SK-N-SH treated with all-trans-retinoic acid at 6 μM for 48 hours (cell line): ENCODE results near the gene NYAP2.
A peak's percentile ranks its signal among the peaks of the same experiment; 100 is the strongest.

Source experiments
- ATAC-seq: fragments of 200-7000 bp; cut with Tn5 transposase; 3 replicates; pipeline ENCODE4 v1.9.1; 2020; ENCODE audit warnings: mild to moderate bottlenecking, moderate library complexity
- BACH2 ChIP-seq: fragments of 250-450 bp; sonication (Bioruptor Pico); IDR thresholded peaks from 2 replicates; pipeline ENCODE4 v1.9.0; 2021; ENCODE audit warnings: mild to moderate bottlenecking, borderline replicate concordance
- CREB5 ChIP-seq: fragments of 250-450 bp; sonication (Bioruptor Pico); IDR thresholded peaks from 2 replicates; pipeline ENCODE4 v1.5.1; 2020; ENCODE audit warnings: low read depth, mild to moderate bottlenecking, moderate library complexity
- CSDC2 ChIP-seq: fragments of 250-450 bp; sonication (Bioruptor Pico); IDR thresholded peaks from 2 replicates; pipeline ENCODE4 v1.5.0; 2020; ENCODE audit warnings: mild to moderate bottlenecking, moderate library complexity
- CSRNP3 ChIP-seq: fragments of 250-450 bp; sonication (Bioruptor Pico); IDR thresholded peaks from 2 replicates; pipeline ENCODE4 v1.5.1; 2021; ENCODE audit warnings: mild to moderate bottlenecking, moderate library complexity
- ESRRG ChIP-seq: fragments of 250-450 bp; sonication (Bioruptor Pico); IDR thresholded peaks from 2 replicates; pipeline ENCODE4 v1.6.1; 2021; ENCODE audit warnings: mild to moderate bottlenecking
- GLIS3 ChIP-seq: fragments of 250-450 bp; sonication (Bioruptor Pico); IDR thresholded peaks from 2 replicates; pipeline ENCODE4 v1.5.0; 2020; ENCODE audit warnings: mild to moderate bottlenecking, moderate library complexity
- ISL1 ChIP-seq: fragments of 250-450 bp; sonication (Bioruptor Pico); IDR thresholded peaks from 2 replicates; pipeline ENCODE4 v2.1.2; 2022; ENCODE audit warnings: mild to moderate bottlenecking, moderate library complexity
- POU6F1 ChIP-seq: fragments of 250-450 bp; sonication (Bioruptor Pico); IDR thresholded peaks from 2 replicates; pipeline ENCODE4 v1.8.0; 2021; ENCODE audit warnings: low read depth, mild to moderate bottlenecking, moderate library complexity, borderline replicate concordance
- PPARA ChIP-seq: fragments of 250-450 bp; sonication (Bioruptor Pico); IDR thresholded peaks from 2 replicates; pipeline ENCODE4 v1.5.0; 2020; ENCODE audit warnings: mild to moderate bottlenecking, borderline replicate concordance
- RARB ChIP-seq: fragments of 250-450 bp; sonication (Bioruptor Pico); IDR thresholded peaks from 2 replicates; pipeline ENCODE4 v1.8.0; 2021; ENCODE audit warnings: mild to moderate bottlenecking, moderate library complexity
- SNAI2 ChIP-seq: fragments of 250-450 bp; sonication (Bioruptor Pico); IDR thresholded peaks from 2 replicates; pipeline ENCODE4 v1.5.0; 2020; ENCODE audit warnings: mild to moderate bottlenecking, moderate library complexity
- TCF4 ChIP-seq: fragments of 250-450 bp; sonication (Bioruptor Pico); IDR thresholded peaks from 2 replicates; pipeline ENCODE4 v1.8.0; 2021; ENCODE audit warnings: mild to moderate bottlenecking, moderate library complexity, borderline replicate concordance
- TSHZ2 ChIP-seq: fragments of 250-450 bp; sonication (Bioruptor Pico); IDR thresholded peaks from 2 replicates; pipeline ENCODE4 v1.5.0; 2020; ENCODE audit warnings: mild to moderate bottlenecking, moderate library complexity
- ZC3H10 ChIP-seq: fragments of 250-450 bp; sonication (Bioruptor Pico); IDR thresholded peaks from 2 replicates; pipeline ENCODE4 v1.5.1; 2021; ENCODE audit warnings: mild to moderate bottlenecking, moderate library complexity
- ZFP3 ChIP-seq: fragments of 250-450 bp; sonication (Bioruptor Pico); IDR thresholded peaks from 2 replicates; pipeline ENCODE4 v1.5.0; 2020; ENCODE audit warnings: mild to moderate bottlenecking, moderate library complexity
- ZFP30 ChIP-seq: fragments of 450-650 bp; formaldehyde crosslinking; IDR thresholded peaks from 2 replicates; pipeline ENCODE4 v1.5.0; 2022; ENCODE audit warnings: mild to moderate bottlenecking, moderate library complexity
- ZNF70 ChIP-seq: fragments of 450-650 bp; formaldehyde crosslinking; IDR thresholded peaks from 2 replicates; pipeline ENCODE4 v1.5.0; 2020; ENCODE audit warnings: mild to moderate bottlenecking, moderate library complexity

Gene NYAP2

GRCh38 chr2:225381609-225382008 lies 17.9 kb upstream of the NYAP2 start:
- ATAC-seq = no peak
- TF ChIP-seq PPARA (no peak), GLIS3 (no peak), BACH2 (no peak), POU6F1 (CRISPR knock-in tag) (no peak), SNAI2 (no peak), CSDC2 (CRISPR knock-in tag) (no peak), CREB5 (CRISPR knock-in tag) (no peak), ZC3H10 (CRISPR knock-in tag) (no peak), ZFP30 (CRISPR knock-in tag) (no peak), TSHZ2 (no peak), ZNF70 (CRISPR knock-in tag) (no peak)
- TF ChIP-seq, all 23 proteins: peak for 0

GRCh38 chr2:225398372-225398771 lies 1.1 kb upstream of the NYAP2 start:
- no peak for ATAC-seq
- TF ChIP-seq CSRNP3 (CRISPR knock-in tag) = no peak
- TF ChIP-seq RARB = no peak
- no peak for TF ChIP-seq TCF4 (CRISPR knock-in tag)
- TF ChIP-seq GLIS3 = no peak
- TF ChIP-seq ISL1 (CRISPR knock-in tag) = no peak
- TF ChIP-seq ZFP30 (CRISPR knock-in tag) = no peak
- no peak for TF ChIP-seq ESRRG (CRISPR knock-in tag)
- TF ChIP-seq, all 23 proteins: peak for 0

- ATAC-seq = peak; percentile 76
- TF ChIP-seq CSDC2 (CRISPR knock-in tag) (peak; percentile 87; the same call in 1 of the 2 replicates), POU6F1 (CRISPR knock-in tag) (no peak), SNAI2 (0 out of 2 replicates have a peak, but pooled peaks have one; percentile 62)
Measured at GRCh38 chr2:225400060-225400511, 576 bp downstream of the NYAP2 start.

GRCh38 chr2:225400546-225401400 lies 1.3 kb downstream of the NYAP2 start:
- TF ChIP-seq PPARA (no peak), ZFP3 (no peak), ZNF70 (CRISPR knock-in tag) (no peak)

More at GRCh38 chr2:225400546-225401400, 1.3 kb downstream of the NYAP2 start:
- no peak for ATAC-seq
